GM12891 (cell line): ENCODE data around the gene TAF4.

Source experiments
- DNase-seq: peaks from one replicate; pipeline ENCODE4 v3.0.0; 2011; ENCODE audit warnings: low spot score; ENCODE audit not compliant: insufficient read length
- FAIRE-seq: peaks from 2 replicates; lab custom pipeline; 2011; peaks lifted over from hg19 to GRCh38; lab: Jason Lieb, UNC
- PAX5 ChIP-seq: IDR thresholded peaks from 2 replicates; pipeline ENCODE4 v1.6.1; 2011; ENCODE audit warnings: low read length, moderate library complexity, mild to moderate bottlenecking; ENCODE audit not compliant: insufficient read depth, severe bottlenecking
- POLR2A ChIP-seq: IDR thresholded peaks from 2 replicates; pipeline ENCODE4 v1.6.1; 2011; ENCODE audit warnings: low read depth, low read length, control low read depth
- POLR2AphosphoS5 ChIP-seq: IDR thresholded peaks from 2 replicates; pipeline ENCODE4 v1.6.1; 2011; ENCODE audit warnings: low read depth, low read length, control low read depth
- POU2F2 ChIP-seq: IDR thresholded peaks from 2 replicates; pipeline ENCODE4 v1.6.1; 2011; ENCODE audit warnings: low read depth, mild to moderate bottlenecking, control low read depth, low read length, moderate library complexity
- SPI1 ChIP-seq: IDR thresholded peaks from 2 replicates; pipeline ENCODE4 v1.6.1; 2011; ENCODE audit warnings: low read depth, low read length, control low read depth
- TAF1 ChIP-seq: IDR thresholded peaks from 2 replicates; pipeline ENCODE4 v1.6.1; 2011; ENCODE audit warnings: low read depth, low read length, control low read depth

The TAF4 gene

GRCh38 chr20:61942526-61942925 lies 123.2 kb downstream of the TAF4 start:
- FAIRE-seq (no peak), DNase-seq (no peak)
- TF ChIP-seq POU2F2 (no peak), PAX5 (no peak), POLR2A (no peak), TAF1 (no peak), POLR2AphosphoS5 (no peak), SPI1 (no peak)

GRCh38 chr20:61941721-61942405 lies 123.8 kb downstream of the TAF4 start:
- DNase-seq (no peak), FAIRE-seq (no peak)
- TF ChIP-seq TAF1 (no peak), POLR2A (no peak), SPI1 (no peak)

- FAIRE-seq: no peak
- TF ChIP-seq SPI1: no peak
- TF ChIP-seq TAF1: no peak
- TF ChIP-seq PAX5: no peak
- TF ChIP-seq POLR2A: no peak
- no peak for TF ChIP-seq POU2F2
- TF ChIP-seq POLR2AphosphoS5: no peak
Observed at GRCh38 chr20:61940976-61941720, 124.5 kb downstream of the TAF4 start.

GRCh38 chr20:61940491-61940890 lies 125.2 kb downstream of the TAF4 start:
- DNase-seq (no peak), FAIRE-seq (no peak)
- no peak for TF ChIP-seq SPI1

More at GRCh38 chr20:61940976-61941720, 124.5 kb downstream of the TAF4 start:
- no peak for DNase-seq

- no peak for TF ChIP-seq POU2F2
- DNase-seq: no peak
- no peak for FAIRE-seq
Observed at GRCh38 chr20:61939691-61940360, 125.9 kb downstream of the TAF4 start.

- TF ChIP-seq SPI1 (no peak), POLR2AphosphoS5 (no peak), POLR2A (no peak), POU2F2 (no peak), TAF1 (no peak), PAX5 (no peak)
- no peak for DNase-seq
- no peak for FAIRE-seq
Observed at GRCh38 chr20:61938839-61939690, 126.6 kb downstream of the TAF4 start.

GRCh38 chr20:61937963-61938838 lies 127.5 kb downstream of the TAF4 start:
- no peak for DNase-seq
- TF ChIP-seq SPI1 (no peak), TAF1 (no peak), PAX5 (no peak), POU2F2 (no peak), POLR2A (no peak), POLR2AphosphoS5 (no peak)
- no peak for FAIRE-seq

GRCh38 chr20:61937146-61937962 lies 128.3 kb downstream of the TAF4 start:
- DNase-seq (no peak), FAIRE-seq (no peak)
- TF ChIP-seq SPI1 (no peak), POU2F2 (no peak), TAF1 (no peak), POLR2A (no peak), POLR2AphosphoS5 (no peak), PAX5 (no peak)
